K562 (cell line): Measurements from ENCODE around the gene CDH18. TPM values are rescaled to one million over a fixed set of nuclear protein-coding genes. Genes with fewer than 3 reads are reported as not detected.

Source experiments
- ATAC-seq: fragments of 200-7000 bp; cut with Tn5 transposase; 3 replicates; pipeline ENCODE4 v1.9.1; 2020; ENCODE audit warnings: moderate library complexity
- BruUV-seq: library from RNA; stranded (reverse); fragments of 400-500 nt; replicated peaks from 2 replicates; lab custom pipeline; 2021; lab: Mats Ljungman, UMichigan
- CTCF ChIA-PET: fragments of 300-600 bp; formaldehyde crosslinking; extraction: SDS; loops from one replicate; lab custom pipeline; 2021; ENCODE audit warnings: low intra/inter-chr PET ratio; lab: Yijun Ruan, JAX
- POLR2A ChIA-PET: fragments of 300-600, 350-650 bp; sonication (Branson Sonifier 250); formaldehyde crosslinking; extraction: SDS; loops from one replicate; lab custom pipeline; 2021; ENCODE audit warnings: antibody characterized with exemption, inconsistent platforms; lab: Yijun Ruan, JAX
- DNase-seq, 4 experiments: peaks; one replicate each; pipeline versions ENCODE4 v3.0.0 to v3.0.0-alpha.2; 2011 to 2018; ENCODE audit warnings: low spot score in 3 of 4, mixed read lengths in 3 of 4; ENCODE audit errors: extremely low read depth in 1 of 4
- FAIRE-seq: peaks from 2 replicates; lab custom pipeline; 2011; peaks lifted over from hg19 to GRCh38; lab: Jason Lieb, UNC
- H2AFZ ChIP-seq: 2 replicates; pipeline ENCODE4 v1.6.0; 2011; ENCODE audit warnings: low read depth, low read length, control low read depth, inconsistent platforms
- H3K27ac ChIP-seq: fragments of 200-600 bp; 3 replicates; pipeline ENCODE4 v1.8.0; 2011; ENCODE audit warnings: low read depth, mild to moderate bottlenecking, control low read depth, inconsistent platforms, low read length, moderate library complexity, mixed read lengths; ENCODE audit errors: extremely low read depth
- H3K27me3 ChIP-seq, 2 experiments: fragments of 300-600 bp in 1 of 2; 2 replicates in 1 of 2; 3 replicates in 1 of 2; pipeline versions ENCODE4 v1.6.0 to v1.8.0; 2011; ENCODE audit warnings: inconsistent platforms in 2 of 2, low read length in 2 of 2, mild to moderate bottlenecking in 1 of 2, mixed read lengths in 1 of 2, moderate library complexity in 1 of 2; ENCODE audit not compliant: control insufficient read depth in 2 of 2, insufficient read depth in 2 of 2
- H3K36me3 ChIP-seq: fragments of 300-600 bp; 3 replicates; pipeline ENCODE4 v1.8.0; 2011; ENCODE audit warnings: mild to moderate bottlenecking, low read length, inconsistent platforms; ENCODE audit not compliant: control insufficient read depth, insufficient read depth
- H3K4me1 ChIP-seq, 2 experiments: fragments of 200-600 bp in 1 of 2; replicated peaks in 1 of 2; 2 replicates in 1 of 2; 3 replicates in 1 of 2; pipeline versions ENCODE4 v1.5.1 to v1.8.0; 2011; ENCODE audit warnings: inconsistent platforms in 2 of 2, low read length in 2 of 2, mild to moderate bottlenecking in 1 of 2, mixed read lengths in 1 of 2, moderate library complexity in 1 of 2; ENCODE audit not compliant: control insufficient read depth in 2 of 2, insufficient read depth in 2 of 2
- H3K4me2 ChIP-seq: 2 replicates; pipeline ENCODE4 v1.6.1; 2011; ENCODE audit warnings: low read length, control low read depth, inconsistent platforms, mixed read lengths; ENCODE audit not compliant: insufficient read depth
- H3K4me3 ChIP-seq: fragments of 200-600 bp; sonication (generic), shearing (Covaris generic); 2 replicates; pipeline ENCODE4 v1.5.1; 2016; ENCODE audit warnings: control low read depth, inconsistent platforms
- H3K79me2 ChIP-seq: fragments of 200-600 bp; 3 replicates; pipeline ENCODE4 v1.8.0; 2011; ENCODE audit warnings: low read length, inconsistent platforms; ENCODE audit not compliant: control insufficient read depth, insufficient read depth
- H3K9ac ChIP-seq, 2 experiments: 2 replicates each; pipeline versions ENCODE4 v1.6.0 to v1.6.1; 2011; ENCODE audit warnings: low read depth in 2 of 2, low read length in 2 of 2, control low read depth in 1 of 2, inconsistent platforms in 1 of 2, mild to moderate bottlenecking in 1 of 2, mixed read lengths in 1 of 2; ENCODE audit not compliant: insufficient read depth in 1 of 2
- H3K9me1 ChIP-seq: one replicate; pipeline ENCODE4 v1.6.0; 2011; ENCODE audit warnings: inconsistent platforms, mild to moderate bottlenecking, low read length, moderate library complexity; ENCODE audit not compliant: control insufficient read depth, insufficient read depth
- H3K9me3 ChIP-seq: replicated peaks from 2 replicates; pipeline ENCODE4 v1.5.1; 2011; ENCODE audit warnings: low read depth, low read length, inconsistent platforms; ENCODE audit not compliant: control insufficient read depth, insufficient read depth
- H4K20me1 ChIP-seq: replicated peaks from 2 replicates; pipeline ENCODE4 v1.6.1; 2011; ENCODE audit warnings: low read length, inconsistent platforms, mixed read lengths; ENCODE audit not compliant: control insufficient read depth, insufficient read depth
- BRF1 ChIP-seq: IDR thresholded peaks from 3 replicates; pipeline ENCODE4 v1.6.1; 2011; ENCODE audit warnings: borderline replicate concordance, mild to moderate bottlenecking; ENCODE audit not compliant: insufficient read length; ENCODE audit errors: extremely low read depth
- CBX5 ChIP-seq: IDR thresholded peaks from 2 replicates; pipeline ENCODE4 v1.6.1; 2014; ENCODE audit warnings: low read depth, borderline replicate concordance
- FOXK1 ChIP-seq: sonication (generic); formaldehyde crosslinking; IDR thresholded peaks from 2 replicates; pipeline ENCODE4 v1.8.0; 2022; ENCODE audit warnings: missing genetic modification reagents, mild to moderate bottlenecking, borderline replicate concordance
- GABPB1 ChIP-seq: sonication (generic); formaldehyde crosslinking; IDR thresholded peaks from 2 replicates; pipeline ENCODE4 v1.8.0; 2022; ENCODE audit warnings: mild to moderate bottlenecking, missing genetic modification reagents
- HMG20B ChIP-seq: fragments of 250-450 bp; sonication (Bioruptor Pico); IDR thresholded peaks from 2 replicates; pipeline ENCODE4 v1.5.0; 2021; ENCODE audit warnings: mild to moderate bottlenecking
- KLF6 ChIP-seq: fragments of 250-450 bp; sonication (Bioruptor Pico); IDR thresholded peaks from 2 replicates; pipeline ENCODE4 v1.4.0; 2020; ENCODE audit warnings: mild to moderate bottlenecking, moderate library complexity, borderline replicate concordance
- PHF20 ChIP-seq: fragments of 450-650 bp; IDR thresholded peaks from 2 replicates; pipeline ENCODE4 v1.6.1; 2018; ENCODE audit not compliant: partially characterized antibody
- POLR3A ChIP-seq: IDR thresholded peaks from 2 replicates; pipeline ENCODE4 v1.6.1; 2011; ENCODE audit warnings: borderline replicate concordance, mild to moderate bottlenecking, moderate library complexity; ENCODE audit not compliant: insufficient read length, insufficient read depth; ENCODE audit errors: extremely low read depth
- RBM15 ChIP-seq: fragments of 200-400 bp; formaldehyde crosslinking; IDR thresholded peaks from 2 replicates; pipeline ENCODE4 v1.6.1; 2018; ENCODE audit warnings: mild to moderate bottlenecking, low read length, moderate library complexity; ENCODE audit not compliant: insufficient read depth
- WHSC1 ChIP-seq: IDR thresholded peaks from one replicate; pipeline ENCODE4 v1.6.1; 2012; ENCODE audit warnings: low read length, control low read depth, inconsistent platforms
- WGBS: fragments of 100-300 bp; shearing (Covaris generic); methylation state at CpG from one replicate; pipeline ENCODE4 v1.1.6; 2016; ENCODE audit warnings: low coverage, mixed read lengths; ENCODE audit not compliant: insufficient coverage; ENCODE audit errors: missing lambda C conversion rate; 5-methylcytosine and 5-hydroxymethylcytosine counted together
- in situ Hi-C: fragments of 300-500 bp; cut with MboI; formaldehyde crosslinking; loops from 4 replicates; pipeline ENCODE4 v1.15.0; 2018; ENCODE audit warnings: inconsistent platforms, mixed read lengths
- intact Hi-C: fragments of 100-400 bp; cut with micrococcal nuclease; formaldehyde crosslinking; loops from 2 replicates; pipeline ENCODE4 v1.14.2; 2022
- polyA plus RNA-seq, 8 experiments: library from polyadenylated mRNA; depleted of rRNA in 4 of 8; stranded (reverse) in 5 of 8; unstranded in 3 of 8; fragments of >200 nt; fragmentation: Nextera tagmentation in 2 of 8; fragmentation: Illumina TruSeq in 1 of 8; extraction: Ambion mirVana in 2 of 8; extraction: Trizol in 1 of 8; gene quantifications; 2 replicates each; pipeline versions ENCODE4 v1.2.1 to v1.2.3, GENCODE V29; 2011 to 2014; ENCODE audit warnings: inconsistent platforms in 1 of 8, missing spikeins in 1 of 8
- total RNA-seq, 7 experiments: library from RNA; depleted of rRNA in 6 of 7; stranded (reverse); fragments of >200 nt in 6 of 7; fragmentation: Illumina TruSeq in 2 of 7; extraction: Trizol in 2 of 7; gene quantifications; 2 replicates each; pipeline versions ENCODE4 v1.2.1 to v1.2.3, GENCODE V29; 2011 to 2021; ENCODE audit warnings: low replicate concordance in 1 of 7
- TF ChIP-seq, protein P1 (sequence below): fragments of 250-450 bp; sonication (Bioruptor Pico); IDR thresholded peaks from 2 replicates; pipeline ENCODE4 v1.9.0; 2021; ENCODE audit warnings: mild to moderate bottlenecking
- TF ChIP-seq, protein P2 (sequence below): sonication (generic); formaldehyde crosslinking; IDR thresholded peaks from 2 replicates; pipeline ENCODE4 v1.8.0; 2022; ENCODE audit warnings: mild to moderate bottlenecking, missing genetic modification reagents
- TF ChIP-seq, protein P3 (sequence below): sonication (generic); formaldehyde crosslinking; IDR thresholded peaks from 2 replicates; pipeline ENCODE4 v1.8.0; 2023; ENCODE audit warnings: missing genetic modification reagents, mild to moderate bottlenecking, borderline replicate concordance
- TF ChIP-seq, protein P4 (sequence below), 2 experiments: IDR thresholded peaks; 2 replicates each; pipeline ENCODE4 v1.6.1; 2011; ENCODE audit warnings: borderline replicate concordance in 1 of 2, control low read depth in 1 of 2, low read depth in 1 of 2, low read length in 1 of 2, mild to moderate bottlenecking in 1 of 2, mixed read lengths in 1 of 2, moderate library complexity in 1 of 2; ENCODE audit not compliant: insufficient read depth in 1 of 2, insufficient read length in 1 of 2, poor library complexity in 1 of 2, severe bottlenecking in 1 of 2; ENCODE audit errors: extremely low read depth in 1 of 2

CDH18 gene
- total and polyA plus RNA-seq, 9 of the 15 experiments (the other 6 are each of a cell fraction or from before 2014, with no cell fraction given), result 0.18 to 1.4 (median 0.31) TPM

DNA sequence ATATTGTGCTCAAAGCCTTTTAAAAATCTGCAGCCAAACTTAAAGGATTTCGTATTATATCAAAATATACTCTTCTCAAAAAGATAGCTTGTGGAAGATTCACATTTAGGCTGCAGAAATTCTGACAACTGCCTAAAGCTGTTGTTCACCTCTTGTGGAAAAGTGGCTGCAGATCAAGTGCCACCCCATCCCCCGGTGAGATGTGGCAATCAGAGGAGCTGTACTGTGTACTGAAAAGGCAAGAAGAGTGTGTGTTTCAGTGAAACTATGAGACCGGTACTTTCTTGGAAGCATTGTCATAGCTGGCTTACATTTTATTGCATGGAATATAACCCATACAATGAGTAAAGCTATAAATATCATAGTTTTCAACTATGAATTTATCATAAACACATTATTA, 64.3 kb downstream of the CDH18 start (continued):
- TF ChIP-seq BRF1 (no peak), POLR3A (no peak)
- TF ChIP-seq, protein P1, sequence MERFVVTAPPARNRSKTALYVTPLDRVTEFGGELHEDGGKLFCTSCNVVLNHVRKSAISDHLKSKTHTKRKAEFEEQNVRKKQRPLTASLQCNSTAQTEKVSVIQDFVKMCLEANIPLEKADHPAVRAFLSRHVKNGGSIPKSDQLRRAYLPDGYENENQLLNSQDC (CRISPR knock-in tag), result no peak
- TF ChIP-seq, protein P2, sequence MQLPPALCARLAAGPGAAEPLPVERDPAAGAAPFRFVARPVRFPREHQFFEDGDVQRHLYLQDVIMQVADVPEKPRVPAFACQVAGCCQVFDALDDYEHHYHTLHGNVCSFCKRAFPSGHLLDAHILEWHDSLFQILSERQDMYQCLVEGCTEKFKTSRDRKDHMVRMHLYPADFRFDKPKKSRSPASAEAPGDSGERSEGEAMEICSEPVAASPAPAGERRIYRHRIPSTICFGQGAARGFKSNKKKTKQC (CRISPR knock-in tag), result no peak
- TF ChIP-seq, all 486 proteins: peak for 0

DNA sequence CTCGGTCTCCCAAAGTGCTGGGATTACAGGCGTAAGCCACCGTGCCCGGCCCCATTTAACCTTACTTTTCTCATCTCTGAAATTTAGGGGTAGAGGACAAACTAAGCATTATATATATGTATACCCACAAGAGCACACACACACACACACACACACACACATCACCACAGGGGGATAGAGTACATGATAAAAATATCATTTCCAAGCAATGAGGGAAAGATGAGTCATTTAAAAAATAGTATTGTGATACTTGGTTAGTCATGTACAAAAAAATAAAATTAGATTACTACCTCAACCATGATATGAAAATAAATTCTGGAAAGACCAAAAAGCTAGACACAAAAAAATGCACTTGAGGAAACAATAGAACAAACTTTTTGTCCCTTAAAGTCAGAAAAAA, 67.2 kb downstream of the CDH18 start:
- H3K9me3 ChIP-seq, result 0 out of 2 replicates have a peak, but pooled peaks cover 2% of the 10 kb centered on the region
- H2AFZ ChIP-seq, result no peak overlapping the region
- H3K27me3 ChIP-seq, result no peaks in the 10 kb centered on the region
- WGBS, result 0% methylated on average over 4 of the region's 4 CpGs
- H3K36me3 ChIP-seq, result no peaks in the 10 kb centered on the region
- intact Hi-C loops (no loop called here), in situ Hi-C loops (no loop called here)
- no peaks in the 10 kb centered on the region for H4K20me1 ChIP-seq
- H3K4me2 ChIP-seq, result no peak overlapping the region
- H3K27ac ChIP-seq, result no peak overlapping the region
- DNase-seq (no peak), ATAC-seq (no peak), FAIRE-seq (no peak)
- no peaks in the 10 kb centered on the region for H3K9me1 ChIP-seq
- no peaks in the 10 kb centered on the region for H3K4me1 ChIP-seq
- H3K4me3 ChIP-seq, result no peak overlapping the region
- POLR2A ChIA-PET, result no interaction called here
- BruUV-seq, result no TSS peak
- CTCF ChIA-PET, result no interaction called here
- no peaks in the 10 kb centered on the region for H3K79me2 ChIP-seq
- H3K9ac ChIP-seq, result no peak overlapping the region
- no peak for TF ChIP-seq WHSC1
- TF ChIP-seq PHF20, result no peak
- no peak for TF ChIP-seq HMG20B
- no peak for TF ChIP-seq CBX5
- TF ChIP-seq, protein P3, sequence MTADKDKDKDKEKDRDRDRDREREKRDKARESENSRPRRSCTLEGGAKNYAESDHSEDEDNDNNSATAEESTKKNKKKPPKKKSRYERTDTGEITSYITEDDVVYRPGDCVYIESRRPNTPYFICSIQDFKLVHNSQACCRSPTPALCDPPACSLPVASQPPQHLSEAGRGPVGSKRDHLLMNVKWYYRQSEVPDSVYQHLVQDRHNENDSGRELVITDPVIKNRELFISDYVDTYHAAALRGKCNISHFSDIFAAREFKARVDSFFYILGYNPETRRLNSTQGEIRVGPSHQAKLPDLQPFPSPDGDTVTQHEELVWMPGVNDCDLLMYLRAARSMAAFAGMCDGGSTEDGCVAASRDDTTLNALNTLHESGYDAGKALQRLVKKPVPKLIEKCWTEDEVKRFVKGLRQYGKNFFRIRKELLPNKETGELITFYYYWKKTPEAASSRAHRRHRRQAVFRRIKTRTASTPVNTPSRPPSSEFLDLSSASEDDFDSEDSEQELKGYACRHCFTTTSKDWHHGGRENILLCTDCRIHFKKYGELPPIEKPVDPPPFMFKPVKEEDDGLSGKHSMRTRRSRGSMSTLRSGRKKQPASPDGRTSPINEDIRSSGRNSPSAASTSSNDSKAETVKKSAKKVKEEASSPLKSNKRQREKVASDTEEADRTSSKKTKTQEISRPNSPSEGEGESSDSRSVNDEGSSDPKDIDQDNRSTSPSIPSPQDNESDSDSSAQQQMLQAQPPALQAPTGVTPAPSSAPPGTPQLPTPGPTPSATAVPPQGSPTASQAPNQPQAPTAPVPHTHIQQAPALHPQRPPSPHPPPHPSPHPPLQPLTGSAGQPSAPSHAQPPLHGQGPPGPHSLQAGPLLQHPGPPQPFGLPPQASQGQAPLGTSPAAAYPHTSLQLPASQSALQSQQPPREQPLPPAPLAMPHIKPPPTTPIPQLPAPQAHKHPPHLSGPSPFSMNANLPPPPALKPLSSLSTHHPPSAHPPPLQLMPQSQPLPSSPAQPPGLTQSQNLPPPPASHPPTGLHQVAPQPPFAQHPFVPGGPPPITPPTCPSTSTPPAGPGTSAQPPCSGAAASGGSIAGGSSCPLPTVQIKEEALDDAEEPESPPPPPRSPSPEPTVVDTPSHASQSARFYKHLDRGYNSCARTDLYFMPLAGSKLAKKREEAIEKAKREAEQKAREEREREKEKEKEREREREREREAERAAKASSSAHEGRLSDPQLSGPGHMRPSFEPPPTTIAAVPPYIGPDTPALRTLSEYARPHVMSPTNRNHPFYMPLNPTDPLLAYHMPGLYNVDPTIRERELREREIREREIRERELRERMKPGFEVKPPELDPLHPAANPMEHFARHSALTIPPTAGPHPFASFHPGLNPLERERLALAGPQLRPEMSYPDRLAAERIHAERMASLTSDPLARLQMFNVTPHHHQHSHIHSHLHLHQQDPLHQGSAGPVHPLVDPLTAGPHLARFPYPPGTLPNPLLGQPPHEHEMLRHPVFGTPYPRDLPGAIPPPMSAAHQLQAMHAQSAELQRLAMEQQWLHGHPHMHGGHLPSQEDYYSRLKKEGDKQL (CRISPR knock-in tag), result no peak
- TF ChIP-seq FOXK1 (CRISPR knock-in tag), result no peak
- TF ChIP-seq, protein P4, sequence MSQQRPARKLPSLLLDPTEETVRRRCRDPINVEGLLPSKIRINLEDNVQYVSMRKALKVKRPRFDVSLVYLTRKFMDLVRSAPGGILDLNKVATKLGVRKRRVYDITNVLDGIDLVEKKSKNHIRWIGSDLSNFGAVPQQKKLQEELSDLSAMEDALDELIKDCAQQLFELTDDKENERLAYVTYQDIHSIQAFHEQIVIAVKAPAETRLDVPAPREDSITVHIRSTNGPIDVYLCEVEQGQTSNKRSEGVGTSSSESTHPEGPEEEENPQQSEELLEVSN (IDR thresholded peaks at IDR 0.05; ENCODE audit: borderline replicate concordance in 1 of 2, extremely low read depth in 1 of 2, insufficient read depth in 1 of 2, insufficient read length in 1 of 2, low read depth in 1 of 2, low read length in 1 of 2, poor library complexity in 1 of 2, severe bottlenecking in 1 of 2), result no peak
- no peak for TF ChIP-seq KLF6
- TF ChIP-seq RBM15, result no peak
- TF ChIP-seq GABPB1 (CRISPR knock-in tag), result no peak
